Nephron progenitor cell (in vitro differentiated cells): Measurements from ENCODE around the gene CDK4.
A peak's percentile ranks its signal among the peaks of the same experiment; 100 is the strongest.

Source experiments
- DNase-seq: peaks from one replicate; pipeline ENCODE4 v3.0.0; 2021
- H3K27ac Mint-ChIP-seq: 2 replicates; pipeline ENCODE4 v1.8.0; 2021; ENCODE audit warnings: mild to moderate bottlenecking, moderate library complexity, mixed read lengths
- H3K27me3 Mint-ChIP-seq: 2 replicates; pipeline ENCODE4 v1.8.0; 2021; ENCODE audit warnings: mild to moderate bottlenecking, low read depth, mixed read lengths; ENCODE audit not compliant: poor library complexity
- H3K36me3 Mint-ChIP-seq: 2 replicates; pipeline ENCODE4 v1.8.0; 2021; ENCODE audit warnings: low read depth, mixed read lengths
- H3K4me1 Mint-ChIP-seq: 2 replicates; pipeline ENCODE4 v1.8.0; 2021; ENCODE audit warnings: mixed read lengths
- H3K4me3 Mint-ChIP-seq: 2 replicates; pipeline ENCODE4 v1.8.0; 2021; ENCODE audit warnings: mild to moderate bottlenecking, moderate library complexity, mixed read lengths
- H3K9me3 Mint-ChIP-seq: 2 replicates; pipeline ENCODE4 v1.8.0; 2021; ENCODE audit warnings: mild to moderate bottlenecking, moderate library complexity, mixed read lengths
- TF ChIP-seq, protein P1 (sequence below): fragments of 200-600 bp; sonication (generic); IDR thresholded peaks from 2 replicates; pipeline ENCODE4 v1.5.0; 2021; ENCODE audit warnings: antibody characterized with exemption

Gene CDK4

DNA sequence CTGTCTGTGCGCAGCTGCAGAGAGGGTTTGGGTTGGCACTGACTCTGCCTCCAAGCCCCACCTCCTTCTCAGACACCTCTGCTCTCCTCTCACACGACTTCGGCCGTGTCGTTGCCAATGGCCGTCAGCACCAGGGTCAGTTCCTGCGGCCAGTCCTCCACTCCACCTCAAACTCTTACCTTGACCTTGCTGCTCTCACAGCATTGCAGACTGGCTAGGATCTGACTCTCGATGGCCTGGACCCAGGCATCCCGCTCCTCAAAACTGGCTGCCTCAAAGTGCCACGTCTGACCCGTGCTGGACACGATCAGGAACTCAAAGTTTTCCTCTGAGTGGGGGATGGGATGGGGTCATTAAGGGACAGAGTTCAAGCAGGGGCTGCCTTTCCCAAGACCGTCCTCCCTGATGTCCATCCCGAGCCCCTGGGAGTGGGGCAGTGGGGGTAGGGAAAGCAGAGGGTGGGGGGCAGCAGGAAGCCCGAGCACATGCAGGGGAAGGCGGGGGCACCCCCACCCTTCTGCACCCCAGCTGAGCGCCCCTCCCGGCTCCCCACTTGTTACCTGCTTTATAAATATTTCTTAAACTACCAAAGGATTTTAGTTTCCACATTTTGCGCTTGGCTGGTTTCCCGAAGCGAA is 24.2 kb downstream of the CDK4 start:
- Mint-ChIP-seq H3K9me3 (peaks cover 3% of the 10 kb centered on the region), H3K4me1 (peaks cover 11% of the 10 kb centered on the region), H3K27me3 (peaks cover 100% of the 10 kb centered on the region), H3K36me3 (no peaks in the 10 kb centered on the region), H3K4me3 (peak overlapping the region; percentile 39), H3K27ac (no peak overlapping the region)
- DNase-seq = peak; percentile 71
- TF ChIP-seq, protein P1, sequence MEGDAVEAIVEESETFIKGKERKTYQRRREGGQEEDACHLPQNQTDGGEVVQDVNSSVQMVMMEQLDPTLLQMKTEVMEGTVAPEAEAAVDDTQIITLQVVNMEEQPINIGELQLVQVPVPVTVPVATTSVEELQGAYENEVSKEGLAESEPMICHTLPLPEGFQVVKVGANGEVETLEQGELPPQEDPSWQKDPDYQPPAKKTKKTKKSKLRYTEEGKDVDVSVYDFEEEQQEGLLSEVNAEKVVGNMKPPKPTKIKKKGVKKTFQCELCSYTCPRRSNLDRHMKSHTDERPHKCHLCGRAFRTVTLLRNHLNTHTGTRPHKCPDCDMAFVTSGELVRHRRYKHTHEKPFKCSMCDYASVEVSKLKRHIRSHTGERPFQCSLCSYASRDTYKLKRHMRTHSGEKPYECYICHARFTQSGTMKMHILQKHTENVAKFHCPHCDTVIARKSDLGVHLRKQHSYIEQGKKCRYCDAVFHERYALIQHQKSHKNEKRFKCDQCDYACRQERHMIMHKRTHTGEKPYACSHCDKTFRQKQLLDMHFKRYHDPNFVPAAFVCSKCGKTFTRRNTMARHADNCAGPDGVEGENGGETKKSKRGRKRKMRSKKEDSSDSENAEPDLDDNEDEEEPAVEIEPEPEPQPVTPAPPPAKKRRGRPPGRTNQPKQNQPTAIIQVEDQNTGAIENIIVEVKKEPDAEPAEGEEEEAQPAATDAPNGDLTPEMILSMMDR = no peak

DNA sequence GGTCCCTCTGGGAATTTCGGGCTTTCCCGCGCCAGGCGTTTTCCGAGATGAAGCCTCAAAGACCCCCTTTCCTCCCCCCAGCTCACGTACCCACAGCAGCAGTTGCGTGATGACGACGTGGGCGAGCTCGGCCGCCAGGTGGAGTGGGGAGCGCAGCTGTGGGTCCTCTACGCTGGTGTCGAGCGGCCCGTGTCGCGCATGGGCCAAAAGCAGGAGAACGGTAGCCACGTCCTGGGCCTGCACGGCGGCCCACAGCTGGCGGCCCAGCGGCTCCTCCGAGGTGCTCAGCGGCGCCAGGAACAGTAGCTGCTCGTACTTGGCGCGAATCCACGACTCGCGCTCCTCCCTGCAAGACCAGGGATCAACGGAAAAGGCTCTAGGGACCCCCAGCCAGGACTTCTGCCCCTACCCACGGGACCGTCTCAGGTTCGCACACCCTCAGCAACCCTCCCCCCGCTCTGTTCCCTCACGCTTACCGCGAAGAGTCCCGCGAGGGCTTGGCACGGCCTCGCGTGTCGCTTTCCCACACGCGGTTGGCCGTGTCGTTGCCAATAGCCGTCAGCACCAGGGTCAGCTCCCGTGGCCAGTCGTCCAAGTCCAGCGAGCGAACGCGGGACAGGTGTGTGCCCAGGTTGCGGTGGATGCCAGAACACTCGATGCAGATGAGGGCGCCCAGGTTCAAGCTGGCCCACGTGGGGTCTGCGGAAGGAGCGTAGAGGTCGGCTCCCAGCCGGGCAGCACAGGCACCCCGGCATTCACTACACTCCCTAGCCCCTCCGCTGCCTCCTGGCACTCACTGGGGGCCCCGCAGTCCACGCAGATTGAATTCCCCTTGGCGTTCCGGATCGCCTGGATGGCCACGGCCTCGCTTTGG is 25.0 kb downstream of the CDK4 start:
- peaks cover under 1% of the 10 kb centered on the region for H3K36me3 Mint-ChIP-seq
- peak overlapping the region; percentile 39 for H3K4me3 Mint-ChIP-seq
- TF ChIP-seq, protein P1 = no peak
- H3K27ac Mint-ChIP-seq = no peak overlapping the region
- peaks cover 3% of the 10 kb centered on the region for H3K9me3 Mint-ChIP-seq
- peaks cover 95% of the 10 kb centered on the region for H3K27me3 Mint-ChIP-seq
- peak; percentile 79 for DNase-seq
- peaks cover 11% of the 10 kb centered on the region for H3K4me1 Mint-ChIP-seq

DNA sequence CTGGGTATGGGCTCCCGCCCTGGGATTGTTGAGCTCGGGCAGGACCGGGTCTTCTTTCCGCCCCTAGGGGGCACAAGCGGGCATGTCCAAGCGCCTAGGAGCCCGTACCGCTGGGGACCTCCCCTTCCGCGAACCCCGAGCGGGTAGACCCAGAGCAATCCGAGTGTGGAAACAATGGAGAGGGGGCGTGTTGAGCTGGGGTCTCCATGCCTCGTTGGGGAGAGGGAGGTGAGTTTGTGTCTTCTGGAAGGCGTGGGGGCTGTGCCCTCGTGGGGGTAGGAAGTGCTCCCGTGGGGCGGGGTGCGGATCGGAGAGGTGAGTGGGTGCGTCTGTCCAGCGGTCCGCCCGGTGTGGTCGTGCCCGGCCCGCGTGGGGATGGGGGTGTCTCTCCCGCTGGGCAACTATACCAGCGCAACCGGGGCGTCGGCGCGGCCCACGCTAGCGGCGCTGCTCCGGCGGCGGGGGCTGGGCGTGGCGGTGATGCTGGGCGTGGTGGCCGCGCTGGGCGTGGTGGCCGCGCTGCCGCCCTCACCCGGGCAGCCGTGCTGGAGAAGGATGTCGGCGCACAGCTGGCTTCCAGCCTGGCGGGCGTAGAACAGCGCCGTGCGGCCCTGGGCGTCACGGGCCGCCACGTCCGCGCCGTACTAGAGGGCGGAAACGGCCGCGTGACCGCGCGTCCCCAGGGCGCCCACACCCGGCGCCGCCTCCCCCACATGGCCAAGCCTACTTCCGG is 25.8 kb downstream of the CDK4 start:
- peak; percentile 75 for DNase-seq
- peaks cover 87% of the 10 kb centered on the region for H3K27me3 Mint-ChIP-seq
- TF ChIP-seq, protein P1 = peak; percentile 63
- H3K27ac Mint-ChIP-seq = peak overlapping the region; percentile 55
- peaks cover 7% of the 10 kb centered on the region for H3K36me3 Mint-ChIP-seq
- H3K9me3 Mint-ChIP-seq = peaks cover 3% of the 10 kb centered on the region
- peaks cover 11% of the 10 kb centered on the region for H3K4me1 Mint-ChIP-seq
- H3K4me3 Mint-ChIP-seq = peak overlapping the region; percentile 83

DNA sequence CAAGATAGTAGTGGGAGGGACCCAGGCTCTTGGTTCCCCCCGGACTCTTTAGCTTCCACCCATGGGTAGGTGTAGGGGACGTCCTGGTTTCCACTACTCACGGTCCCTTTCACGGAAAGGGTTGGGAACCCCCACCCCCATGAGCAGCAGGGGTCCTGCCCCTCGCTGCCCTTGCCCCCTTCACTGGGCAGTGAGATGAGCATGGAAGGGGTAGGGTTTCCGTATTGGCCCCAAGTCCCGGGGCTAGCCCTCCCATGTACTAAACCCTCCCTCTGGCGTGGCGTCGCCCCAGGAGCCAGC is 26.3 kb downstream of the CDK4 start:
- Mint-ChIP-seq H3K4me1 (peaks cover 11% of the 10 kb centered on the region), H3K4me3 (no peak overlapping the region), H3K27ac (no peak overlapping the region), H3K36me3 (peaks cover 11% of the 10 kb centered on the region), H3K9me3 (peaks cover 3% of the 10 kb centered on the region), H3K27me3 (peaks cover 82% of the 10 kb centered on the region)
- TF ChIP-seq, protein P1 = no peak
- DNase-seq = no peak

DNA sequence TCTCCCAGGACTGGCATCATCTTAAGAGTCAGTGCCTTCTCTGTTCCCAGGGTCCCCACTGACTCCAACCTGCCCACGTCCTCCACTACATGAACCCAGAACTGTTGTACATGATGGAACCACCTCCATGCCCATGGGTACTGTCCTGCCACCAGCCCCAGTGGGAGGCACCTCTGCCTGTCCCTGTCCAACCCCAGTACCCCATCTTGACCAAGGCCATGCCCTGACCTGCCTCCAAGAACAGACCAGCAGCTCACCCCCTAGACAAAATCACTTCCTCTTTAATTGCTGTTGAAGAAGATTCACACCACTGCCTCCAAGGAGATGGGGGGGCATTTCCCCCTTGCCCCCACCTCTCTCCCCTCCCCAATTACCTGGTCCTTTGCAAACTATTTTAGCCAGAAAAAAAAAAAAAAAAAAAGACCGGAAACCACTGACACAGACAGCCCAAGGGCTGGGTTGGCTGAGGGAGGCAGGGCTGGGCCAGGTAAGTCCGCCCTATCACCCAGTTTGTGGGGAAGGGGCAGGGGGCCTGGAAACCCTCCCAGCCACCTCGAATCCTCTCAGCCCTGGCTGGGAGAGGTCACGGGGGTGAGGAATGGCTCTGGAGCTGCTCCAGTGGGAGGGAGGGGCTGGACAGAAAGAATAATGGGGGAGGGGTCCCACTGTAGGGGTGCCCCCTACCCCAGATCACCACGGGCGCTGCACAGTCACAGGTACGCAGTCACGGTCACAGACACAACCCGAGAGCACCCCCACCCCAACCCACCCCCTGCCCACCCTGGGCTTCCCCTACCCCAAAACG is 27.0 kb downstream of the CDK4 start:
- no peak overlapping the region for H3K27ac Mint-ChIP-seq

More for the DNA sequence above, 27.0 kb downstream of the CDK4 start:
- H3K9me3 Mint-ChIP-seq = peaks cover 3% of the 10 kb centered on the region
- H3K27me3 Mint-ChIP-seq = peaks cover 75% of the 10 kb centered on the region
- peaks cover 11% of the 10 kb centered on the region for H3K4me1 Mint-ChIP-seq
- H3K36me3 Mint-ChIP-seq = peaks cover 17% of the 10 kb centered on the region
- DNase-seq = no peak
- H3K4me3 Mint-ChIP-seq = no peak overlapping the region
- TF ChIP-seq, protein P1 = no peak
